WTC11 (cell line): ENCODE data around the gene TMEM141. TPM values are rescaled to one million over a fixed set of nuclear protein-coding genes. Genes with fewer than 3 reads are reported as not detected.
A peak's percentile ranks its signal among the peaks of the same experiment; 100 is the strongest.

Experiments
- ATAC-seq: fragments of 200-7000 bp; cut with Tn5 transposase; 2 replicates; pipeline ENCODE4 v1.10.0; 2021; ENCODE audit warnings: mild to moderate bottlenecking, moderate library complexity
- CTCF ChIA-PET: fragments of 300-600 bp; sonication (Branson Sonifier 250); formaldehyde crosslinking; loops from one replicate; lab custom pipeline; 2021; ENCODE audit warnings: antibody characterized with exemption; lab: Charles Lee
- POLR2A ChIA-PET: fragments of 350-600 bp; sonication (Branson Sonifier 250); formaldehyde crosslinking; loops from one replicate; lab custom pipeline; 2021; ENCODE audit warnings: antibody characterized with exemption; lab: Charles Lee
- DNase-seq: peaks from one replicate; pipeline ENCODE4 v3.0.0; 2021; ENCODE audit warnings: low spot score
- H3K27ac Mint-ChIP-seq: 2 replicates; pipeline ENCODE4 v1.8.0; 2021; ENCODE audit warnings: mixed read lengths
- H3K27me3 Mint-ChIP-seq: 2 replicates; pipeline ENCODE4 v1.8.0; 2021; ENCODE audit warnings: low read depth, mild to moderate bottlenecking, moderate library complexity, mixed read lengths
- H3K36me3 Mint-ChIP-seq: 2 replicates; pipeline ENCODE4 v1.8.0; 2021; ENCODE audit warnings: mixed read lengths
- H3K4me1 Mint-ChIP-seq: 2 replicates; pipeline ENCODE4 v1.8.0; 2022; ENCODE audit warnings: mixed read lengths
- H3K4me3 Mint-ChIP-seq: 2 replicates; pipeline ENCODE4 v1.8.0; 2021; ENCODE audit warnings: mild to moderate bottlenecking, moderate library complexity, mixed read lengths
- H3K9me3 Mint-ChIP-seq: 2 replicates; pipeline ENCODE4 v1.8.0; 2021; ENCODE audit warnings: mixed read lengths
- AFF4 ChIP-seq: sonication (generic); formaldehyde crosslinking; IDR thresholded peaks from 2 replicates; pipeline ENCODE4 v1.8.1; 2023; ENCODE audit warnings: mild to moderate bottlenecking, missing genetic modification reagents, borderline replicate concordance
- FOXK1 ChIP-seq: sonication (generic); formaldehyde crosslinking; IDR thresholded peaks from 2 replicates; pipeline ENCODE4 v1.8.0; 2022; ENCODE audit warnings: mild to moderate bottlenecking, moderate library complexity, missing genetic modification reagents
- HMGXB4 ChIP-seq: sonication (generic); formaldehyde crosslinking; IDR thresholded peaks from 2 replicates; pipeline ENCODE4 v1.8.1; 2023; ENCODE audit warnings: mild to moderate bottlenecking, moderate library complexity, missing genetic modification reagents
- JAZF1 ChIP-seq: fragments of 250-450 bp; sonication (Bioruptor Pico); IDR thresholded peaks from 2 replicates; pipeline ENCODE4 v1.9.0; 2021; ENCODE audit warnings: moderate library complexity, mild to moderate bottlenecking, inconsistent platforms
- MYBL2 ChIP-seq: sonication (generic); formaldehyde crosslinking; IDR thresholded peaks from 2 replicates; pipeline ENCODE4 v1.8.1; 2023; ENCODE audit warnings: mild to moderate bottlenecking, moderate library complexity, missing genetic modification reagents
- NR1H2 ChIP-seq: sonication (generic); formaldehyde crosslinking; IDR thresholded peaks from 2 replicates; pipeline ENCODE4 v1.9.0; 2021; ENCODE audit warnings: mild to moderate bottlenecking, moderate library complexity, missing genetic modification reagents
- ZMAT4 ChIP-seq: fragments of 250-450 bp; sonication (Bioruptor Pico); IDR thresholded peaks from 2 replicates; pipeline ENCODE4 v1.9.0; 2021; ENCODE audit warnings: mild to moderate bottlenecking
- ZNF263 ChIP-seq: sonication (generic); formaldehyde crosslinking; IDR thresholded peaks from 2 replicates; pipeline ENCODE4 v1.8.1; 2022; ENCODE audit warnings: low read depth, mild to moderate bottlenecking, moderate library complexity, missing genetic modification reagents
- ZNF425 ChIP-seq: fragments of 250-450 bp; sonication (Bioruptor Pico); conservative IDR thresholded peaks from 2 replicates; pipeline ENCODE4 v1.9.0; 2021; ENCODE audit warnings: mild to moderate bottlenecking
- total RNA-seq: library from RNA; stranded (reverse); gene quantifications from 3 replicates; pipeline ENCODE4 v1.2.3, GENCODE V29; 2021
- TF ChIP-seq, protein P1 (sequence below): sonication (generic); formaldehyde crosslinking; IDR thresholded peaks from 2 replicates; pipeline ENCODE4 v1.8.0; 2022; ENCODE audit warnings: mild to moderate bottlenecking, missing genetic modification reagents
- TF ChIP-seq, protein P2 (sequence below): sonication (generic); formaldehyde crosslinking; IDR thresholded peaks from 2 replicates; pipeline ENCODE4 v1.8.1; 2022; ENCODE audit warnings: missing genetic modification reagents, borderline replicate concordance
- TF ChIP-seq, protein P3 (sequence below): sonication (generic); formaldehyde crosslinking; IDR thresholded peaks from 2 replicates; pipeline ENCODE4 v1.8.1; 2023; ENCODE audit warnings: mild to moderate bottlenecking, missing genetic modification reagents

Gene TMEM141
- total RNA-seq, 1 experiment from 2014 or later, result 72.0 TPM

DNA sequence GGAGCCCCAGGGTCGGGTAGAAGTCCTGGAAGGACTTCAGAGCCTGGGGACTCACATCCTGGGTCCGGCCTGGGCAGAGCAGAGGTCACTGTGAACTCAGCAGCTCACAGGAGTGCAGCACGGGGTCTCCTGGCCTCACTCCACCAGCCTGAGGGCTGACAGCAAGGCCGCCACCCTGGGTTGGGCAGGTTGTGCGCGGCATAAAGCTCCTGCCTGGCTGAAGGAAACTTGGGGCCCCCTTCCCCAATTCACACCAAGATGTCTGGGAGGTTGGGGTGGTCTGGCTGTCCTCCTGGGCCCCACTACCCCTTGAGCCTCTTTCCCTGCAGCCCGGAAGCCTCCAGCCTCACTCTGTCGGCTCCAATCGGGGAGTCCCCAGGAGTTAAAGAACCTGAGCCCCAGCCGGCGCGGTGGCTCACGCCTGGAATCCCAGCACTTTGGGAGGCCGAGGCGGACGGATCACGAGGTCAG is 28.9 kb upstream of the TMEM141 start:
- POLR2A ChIA-PET, result interaction anchor here (0.5 kb wide), 1 partner anchor 25 kb away, joined by 4 read pairs; no protein-coding TSS in a partner anchor
- peaks cover 11% of the 10 kb centered on the region for H3K4me1 Mint-ChIP-seq
- CTCF ChIA-PET, result interaction anchor here (0.8 to 3.7 kb wide), 18 partner anchors 8 to 401 kb away, joined by 3 to 23 read pairs (median 6); partner anchors contain the start of genes DIPK1B, LCN10, SAPCD2 and TMEM141

More for the DNA sequence above, 28.9 kb upstream of the TMEM141 start:
- Mint-ChIP-seq H3K27me3 (peaks cover 8% of the 10 kb centered on the region), H3K36me3 (no peaks in the 10 kb centered on the region; the same call in 1 of the 2 replicates), H3K9me3 (peaks cover 7% of the 10 kb centered on the region), H3K27ac (no peak overlapping the region), H3K4me3 (no peak overlapping the region)
- ATAC-seq, result no peak
- no peak for TF ChIP-seq AFF4 (CRISPR knock-in tag)
- TF ChIP-seq HMGXB4 (CRISPR knock-in tag), result no peak
- TF ChIP-seq MYBL2 (CRISPR knock-in tag), result no peak
- TF ChIP-seq, protein P1, sequence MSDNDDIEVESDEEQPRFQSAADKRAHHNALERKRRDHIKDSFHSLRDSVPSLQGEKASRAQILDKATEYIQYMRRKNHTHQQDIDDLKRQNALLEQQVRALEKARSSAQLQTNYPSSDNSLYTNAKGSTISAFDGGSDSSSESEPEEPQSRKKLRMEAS (CRISPR knock-in tag), result no peak
- TF ChIP-seq ZNF425 (CRISPR knock-in tag), result no peak
- TF ChIP-seq JAZF1 (CRISPR knock-in tag), result no peak
- TF ChIP-seq, protein P2, sequence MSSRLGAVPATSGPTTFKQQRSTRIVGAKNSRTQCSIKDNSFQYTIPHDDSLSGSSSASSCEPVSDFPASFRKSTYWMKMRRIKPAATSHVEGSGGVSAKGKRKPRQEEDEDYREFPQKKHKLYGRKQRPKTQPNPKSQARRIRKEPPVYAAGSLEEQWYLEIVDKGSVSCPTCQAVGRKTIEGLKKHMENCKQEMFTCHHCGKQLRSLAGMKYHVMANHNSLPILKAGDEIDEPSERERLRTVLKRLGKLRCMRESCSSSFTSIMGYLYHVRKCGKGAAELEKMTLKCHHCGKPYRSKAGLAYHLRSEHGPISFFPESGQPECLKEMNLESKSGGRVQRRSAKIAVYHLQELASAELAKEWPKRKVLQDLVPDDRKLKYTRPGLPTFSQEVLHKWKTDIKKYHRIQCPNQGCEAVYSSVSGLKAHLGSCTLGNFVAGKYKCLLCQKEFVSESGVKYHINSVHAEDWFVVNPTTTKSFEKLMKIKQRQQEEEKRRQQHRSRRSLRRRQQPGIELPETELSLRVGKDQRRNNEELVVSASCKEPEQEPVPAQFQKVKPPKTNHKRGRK, result no peak
- TF ChIP-seq ZMAT4, result no peak
- no peak for TF ChIP-seq ZNF263 (CRISPR knock-in tag)
- no peak for TF ChIP-seq FOXK1
- TF ChIP-seq, protein P3, sequence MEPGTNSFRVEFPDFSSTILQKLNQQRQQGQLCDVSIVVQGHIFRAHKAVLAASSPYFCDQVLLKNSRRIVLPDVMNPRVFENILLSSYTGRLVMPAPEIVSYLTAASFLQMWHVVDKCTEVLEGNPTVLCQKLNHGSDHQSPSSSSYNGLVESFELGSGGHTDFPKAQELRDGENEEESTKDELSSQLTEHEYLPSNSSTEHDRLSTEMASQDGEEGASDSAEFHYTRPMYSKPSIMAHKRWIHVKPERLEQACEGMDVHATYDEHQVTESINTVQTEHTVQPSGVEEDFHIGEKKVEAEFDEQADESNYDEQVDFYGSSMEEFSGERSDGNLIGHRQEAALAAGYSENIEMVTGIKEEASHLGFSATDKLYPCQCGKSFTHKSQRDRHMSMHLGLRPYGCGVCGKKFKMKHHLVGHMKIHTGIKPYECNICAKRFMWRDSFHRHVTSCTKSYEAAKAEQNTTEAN (CRISPR knock-in tag), result no peak
- TF ChIP-seq NR1H2 (CRISPR knock-in tag), result no peak
- peak; percentile 13 for DNase-seq
